ENCODE measurements around the gene TOX4.

TOX4 gene

DNA sequence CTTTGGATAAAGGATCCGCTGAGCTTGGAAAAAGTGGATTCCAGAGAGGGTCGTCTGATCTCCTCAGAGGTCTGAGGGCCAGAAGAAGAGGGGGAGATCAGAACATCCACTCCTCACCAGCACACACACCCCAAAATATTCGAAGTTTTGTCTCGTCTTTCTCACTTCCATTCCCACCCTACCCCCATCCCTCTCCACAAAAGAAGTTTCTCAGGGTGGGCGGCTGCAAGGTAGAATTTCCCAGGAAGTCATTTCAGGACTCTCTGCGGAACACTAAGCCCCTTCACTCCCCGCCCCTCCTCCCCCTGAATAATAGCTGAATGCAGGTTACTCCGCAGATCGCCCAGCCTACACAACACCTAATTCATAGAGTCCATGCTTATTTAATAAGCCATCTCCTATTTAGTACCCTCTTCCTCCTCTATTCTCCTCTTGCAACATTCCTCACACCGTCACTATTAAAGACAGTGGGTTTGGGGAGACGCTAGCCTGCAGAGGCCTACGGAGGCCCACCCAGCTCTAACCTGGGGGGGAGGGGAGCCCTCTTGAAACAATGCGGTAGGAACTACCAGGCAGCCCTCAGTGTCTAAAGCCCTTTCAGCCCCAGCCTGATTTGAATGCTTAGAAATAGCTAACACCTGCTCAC, 49.8 kb downstream of the TOX4 start:
- TF ChIP-seq TAF1 (IDR thresholded peaks at IDR 0.05; ENCODE audit: low read depth) (no peak; the same call in none of the 2 replicates), TCF12 (IDR thresholded peaks at IDR 0.05; ENCODE audit: low read depth) (no peak), ZBTB7A (IDR thresholded peaks at IDR 0.05; ENCODE audit: low read depth) (0 out of 2 replicates have a peak, but pooled peaks have one; percentile 10)

DNA sequence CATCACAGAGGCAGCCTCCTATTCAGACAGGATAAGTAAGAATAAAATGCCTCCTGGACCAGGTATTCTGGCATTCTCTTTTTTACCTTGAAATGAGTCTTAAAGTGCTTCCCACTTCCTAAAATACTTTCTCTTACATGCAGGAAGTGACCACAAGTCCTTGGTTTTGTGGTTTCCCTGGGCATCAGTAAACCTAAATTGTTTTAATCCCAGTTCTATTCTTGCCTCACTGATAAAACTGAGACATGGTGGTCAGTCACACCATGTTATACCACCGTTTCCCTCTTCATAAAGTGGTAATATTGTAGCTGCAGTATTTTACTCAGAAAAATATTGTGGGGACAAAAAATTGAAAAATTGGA, 50.3 kb downstream of the TOX4 start:
- TF ChIP-seq NFIC (IDR thresholded peaks at IDR 0.05), result no peak
- TF ChIP-seq EGR1 (IDR thresholded peaks at IDR 0.05), result no peak
- no peak for TF ChIP-seq EP300 (IDR thresholded peaks at IDR 0.05; ENCODE audit: borderline replicate concordance)
- no peak for TF ChIP-seq FOXM1 (IDR thresholded peaks at IDR 0.05; ENCODE audit: borderline replicate concordance, low read depth)
- TF ChIP-seq, protein P1, sequence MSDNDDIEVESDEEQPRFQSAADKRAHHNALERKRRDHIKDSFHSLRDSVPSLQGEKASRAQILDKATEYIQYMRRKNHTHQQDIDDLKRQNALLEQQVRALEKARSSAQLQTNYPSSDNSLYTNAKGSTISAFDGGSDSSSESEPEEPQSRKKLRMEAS (IDR thresholded peaks at IDR 0.05), result no peak
- TF ChIP-seq CREB1 (IDR thresholded peaks at IDR 0.05; ENCODE audit: low read depth), result no peak

DNA sequence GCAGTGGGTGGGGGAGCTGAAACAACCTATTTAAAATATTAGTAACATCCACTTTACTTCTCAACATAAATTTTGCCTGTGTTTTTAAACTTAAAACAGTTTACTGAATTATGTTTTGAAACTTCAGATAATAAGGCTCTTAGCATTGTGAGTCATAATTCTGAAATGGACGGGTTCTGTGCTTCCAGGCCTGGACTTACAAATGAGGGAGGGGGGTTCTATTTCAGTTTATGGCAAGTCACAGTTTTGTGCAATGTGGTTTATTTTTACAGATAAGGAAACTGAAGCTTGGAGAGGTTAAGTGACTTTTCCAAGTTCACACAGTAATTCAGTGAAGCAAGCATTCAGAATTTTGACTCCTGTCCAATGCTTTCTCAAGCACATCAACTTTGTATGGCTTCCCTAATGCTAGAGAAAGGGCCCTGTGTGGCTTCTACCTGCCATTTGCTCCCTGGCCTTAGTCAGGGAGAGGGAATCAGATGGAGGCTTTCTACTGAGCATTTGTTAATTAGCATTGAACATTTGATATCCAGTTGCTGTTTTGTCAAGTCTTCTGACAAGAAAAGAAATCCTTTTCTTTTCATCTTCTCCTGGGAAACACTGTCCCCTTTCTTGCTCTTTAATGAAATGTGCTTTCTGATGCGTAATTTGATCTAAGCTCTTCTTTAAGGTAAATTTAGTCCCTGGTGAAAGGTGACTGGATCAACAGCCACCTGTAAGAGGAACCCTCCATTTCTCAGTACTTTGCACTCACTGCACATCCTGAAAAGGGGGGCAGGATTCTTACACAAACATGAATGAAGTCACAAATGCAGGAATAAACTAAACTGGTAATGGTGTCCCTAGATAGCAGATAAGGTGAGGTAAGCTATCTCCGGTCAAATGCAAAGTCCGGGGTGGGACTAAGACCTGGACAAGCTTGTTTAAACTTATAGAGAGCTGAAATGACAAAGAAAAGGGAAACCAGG, 51.7 kb downstream of the TOX4 start:
- TF ChIP-seq, protein P1 (IDR thresholded peaks at IDR 0.05), result no peak
- TF ChIP-seq FOXM1 (IDR thresholded peaks at IDR 0.05; ENCODE audit: borderline replicate concordance, low read depth), result no peak
- no peak for TF ChIP-seq EP300 (IDR thresholded peaks at IDR 0.05; ENCODE audit: borderline replicate concordance)
- TF ChIP-seq CREB1 (IDR thresholded peaks at IDR 0.05; ENCODE audit: low read depth), result no peak
- no peak for TF ChIP-seq EGR1 (IDR thresholded peaks at IDR 0.05)
- no peak for TF ChIP-seq TCF12 (IDR thresholded peaks at IDR 0.05; ENCODE audit: low read depth)
- no peak for TF ChIP-seq ZBTB7A (IDR thresholded peaks at IDR 0.05; ENCODE audit: low read depth)
- no peak for TF ChIP-seq TAF1 (IDR thresholded peaks at IDR 0.05; ENCODE audit: low read depth)
- no peak for TF ChIP-seq CEBPB (IDR thresholded peaks at IDR 0.05)
- TF ChIP-seq TEAD4 (IDR thresholded peaks at IDR 0.05), result no peak
- TF ChIP-seq NFIC (IDR thresholded peaks at IDR 0.05), result no peak
- no peak for TF ChIP-seq YY1 (IDR thresholded peaks at IDR 0.05; ENCODE audit: low read depth)

- TF ChIP-seq USF1 (IDR thresholded peaks at IDR 0.05) (no peak), CEBPB (IDR thresholded peaks at IDR 0.05) (no peak), TEAD4 (IDR thresholded peaks at IDR 0.05) (no peak), ZBTB7A (IDR thresholded peaks at IDR 0.05; ENCODE audit: low read depth) (no peak), EP300 (IDR thresholded peaks at IDR 0.05; ENCODE audit: borderline replicate concordance) (no peak), CREB1 (IDR thresholded peaks at IDR 0.05; ENCODE audit: low read depth) (no peak), TAF1 (IDR thresholded peaks at IDR 0.05; ENCODE audit: low read depth) (no peak)
Measured at GRCh38 chr14:21529515-21529914, 52.5 kb downstream of the TOX4 start.

DNA sequence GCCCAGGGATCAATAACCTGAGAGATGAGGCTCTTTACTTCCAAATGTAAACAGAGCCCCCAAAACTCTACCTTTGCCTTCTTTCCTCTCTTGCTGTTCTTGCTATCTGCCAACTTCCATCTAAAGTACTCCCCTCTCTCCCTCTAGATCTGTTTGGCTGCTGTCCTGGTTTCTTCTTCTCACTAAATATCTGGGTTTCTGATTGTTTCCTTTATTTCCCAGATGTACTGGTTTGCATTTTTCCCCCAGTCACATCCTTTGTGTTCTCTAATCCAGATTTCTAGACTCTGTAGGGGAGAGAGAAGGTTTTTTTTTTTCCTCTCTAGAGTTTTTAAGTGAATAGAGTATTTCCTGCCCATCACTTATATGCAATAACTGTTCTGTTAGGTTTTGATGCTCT, 56.3 kb downstream of the TOX4 start:
- TF ChIP-seq USF1 (IDR thresholded peaks at IDR 0.05) (no peak), TAF1 (IDR thresholded peaks at IDR 0.05; ENCODE audit: low read depth) (no peak)
- TF ChIP-seq, protein P1 (IDR thresholded peaks at IDR 0.05), result no peak

DNA sequence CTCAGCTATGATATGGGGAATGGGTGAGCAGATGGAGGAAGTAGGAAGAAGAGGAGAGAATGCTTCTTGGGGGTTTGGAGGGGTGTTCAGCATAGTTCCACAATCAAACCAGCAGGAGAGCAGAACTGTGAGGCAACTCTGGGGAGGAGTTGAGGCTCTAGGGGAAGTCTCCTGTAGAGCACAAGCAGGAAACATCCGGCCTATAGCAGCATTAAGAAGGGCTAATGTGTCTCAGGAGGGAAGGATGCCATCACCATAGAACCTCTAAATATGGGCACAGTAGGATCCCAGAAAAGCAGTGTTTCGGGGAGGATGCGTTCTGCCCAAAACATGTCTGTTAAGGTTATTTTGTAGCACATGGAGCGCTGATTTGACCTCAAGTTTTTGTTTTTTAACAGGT, 57.6 kb downstream of the TOX4 start:
- TF ChIP-seq USF1 (IDR thresholded peaks at IDR 0.05) (no peak), RAD21 (IDR thresholded peaks at IDR 0.05; ENCODE audit: low read depth) (no peak), TEAD4 (IDR thresholded peaks at IDR 0.05) (no peak), TCF12 (IDR thresholded peaks at IDR 0.05; ENCODE audit: low read depth) (no peak), TAF1 (IDR thresholded peaks at IDR 0.05; ENCODE audit: low read depth) (no peak), CEBPB (IDR thresholded peaks at IDR 0.05) (peak; percentile 73)
- TF ChIP-seq, protein P2, sequence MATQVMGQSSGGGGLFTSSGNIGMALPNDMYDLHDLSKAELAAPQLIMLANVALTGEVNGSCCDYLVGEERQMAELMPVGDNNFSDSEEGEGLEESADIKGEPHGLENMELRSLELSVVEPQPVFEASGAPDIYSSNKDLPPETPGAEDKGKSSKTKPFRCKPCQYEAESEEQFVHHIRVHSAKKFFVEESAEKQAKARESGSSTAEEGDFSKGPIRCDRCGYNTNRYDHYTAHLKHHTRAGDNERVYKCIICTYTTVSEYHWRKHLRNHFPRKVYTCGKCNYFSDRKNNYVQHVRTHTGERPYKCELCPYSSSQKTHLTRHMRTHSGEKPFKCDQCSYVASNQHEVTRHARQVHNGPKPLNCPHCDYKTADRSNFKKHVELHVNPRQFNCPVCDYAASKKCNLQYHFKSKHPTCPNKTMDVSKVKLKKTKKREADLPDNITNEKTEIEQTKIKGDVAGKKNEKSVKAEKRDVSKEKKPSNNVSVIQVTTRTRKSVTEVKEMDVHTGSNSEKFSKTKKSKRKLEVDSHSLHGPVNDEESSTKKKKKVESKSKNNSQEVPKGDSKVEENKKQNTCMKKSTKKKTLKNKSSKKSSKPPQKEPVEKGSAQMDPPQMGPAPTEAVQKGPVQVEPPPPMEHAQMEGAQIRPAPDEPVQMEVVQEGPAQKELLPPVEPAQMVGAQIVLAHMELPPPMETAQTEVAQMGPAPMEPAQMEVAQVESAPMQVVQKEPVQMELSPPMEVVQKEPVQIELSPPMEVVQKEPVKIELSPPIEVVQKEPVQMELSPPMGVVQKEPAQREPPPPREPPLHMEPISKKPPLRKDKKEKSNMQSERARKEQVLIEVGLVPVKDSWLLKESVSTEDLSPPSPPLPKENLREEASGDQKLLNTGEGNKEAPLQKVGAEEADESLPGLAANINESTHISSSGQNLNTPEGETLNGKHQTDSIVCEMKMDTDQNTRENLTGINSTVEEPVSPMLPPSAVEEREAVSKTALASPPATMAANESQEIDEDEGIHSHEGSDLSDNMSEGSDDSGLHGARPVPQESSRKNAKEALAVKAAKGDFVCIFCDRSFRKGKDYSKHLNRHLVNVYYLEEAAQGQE (IDR thresholded peaks at IDR 0.05; ENCODE audit: low read depth), result no peak

Measured in Ishikawa (cell line).